NB4 (cell line): ENCODE data around the gene PCDHA13.

ENCODE experiments used
- CTCF ChIP-seq: IDR thresholded peaks from one replicate; pipeline ENCODE4 v1.5.1; 2012; ENCODE audit warnings: low read depth, low read length
- TF ChIP-seq, protein P1 (sequence below): IDR thresholded peaks from 2 replicates; pipeline ENCODE4 v1.6.1; 2011; ENCODE audit warnings: low read depth, low read length

GRCh38 chr5:140927228-140927573 is 45.3 kb downstream of the PCDHA13 start:
- TF ChIP-seq CTCF: no peak
- TF ChIP-seq, protein P1, sequence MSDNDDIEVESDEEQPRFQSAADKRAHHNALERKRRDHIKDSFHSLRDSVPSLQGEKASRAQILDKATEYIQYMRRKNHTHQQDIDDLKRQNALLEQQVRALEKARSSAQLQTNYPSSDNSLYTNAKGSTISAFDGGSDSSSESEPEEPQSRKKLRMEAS: no peak
